Thyroid gland (tissue), 4 donors: ENCODE measurements around the gene BSG. TPM values are rescaled to one million over a fixed set of nuclear protein-coding genes. Genes with fewer than 3 reads are reported as not detected.

Experiments used
- DNase-seq, 2 donors: peaks; one replicate each; pipeline ENCODE4 v3.0.0-alpha.2; 2019
- H3K27ac ChIP-seq, 3 donors: fragments of 200-600 bp; sonication (generic); 1 replicate in 2 of 3; 2 replicates in 1 of 3; pipeline ENCODE4 v1.5.1; 2016 to 2019; ENCODE audit warnings: mild to moderate bottlenecking in 1 of 3, moderate library complexity in 1 of 3
- H3K27me3 ChIP-seq: fragments of 200-600 bp; sonication (generic); one replicate; pipeline ENCODE4 v1.5.1; 2019
- H3K36me3 ChIP-seq, 2 donors: fragments of 200-600 bp; sonication (generic); one replicate each; pipeline ENCODE4 v1.5.1; 2016 to 2019
- H3K4me1 ChIP-seq, 2 donors: fragments of 200-600 bp; sonication (generic); one replicate each; pipeline ENCODE4 v1.5.1; 2017 to 2019
- H3K4me3 ChIP-seq, 3 donors: fragments of 200-600 bp; sonication (generic); replicated peaks in 1 of 3; 1 replicate in 2 of 3; 2 replicates in 1 of 3; pipeline ENCODE4 v1.5.1; 2016; ENCODE audit warnings: mild to moderate bottlenecking in 1 of 3
- H3K9me3 ChIP-seq: fragments of 200-600 bp; sonication (generic); one replicate; pipeline ENCODE4 v1.5.1; 2017
- POLR2A ChIP-seq, 2 donors: fragments of 450-650 bp; IDR thresholded peaks; one replicate each; pipeline ENCODE4 v1.6.1; 2017; ENCODE audit warnings: antibody characterized with exemption in 2 of 2, mild to moderate bottlenecking in 2 of 2, moderate library complexity in 1 of 2
- WGBS, 2 donors: methylation state at CpG; one replicate each; pipeline ENCODE4 v1.1.5; 2017; 5-methylcytosine and 5-hydroxymethylcytosine counted together
- intact Hi-C: fragments of 100-400 bp; cut with DNase I; formaldehyde crosslinking; loops from one replicate; pipeline ENCODE4 v1.15.1; 2023
- total RNA-seq, 4 donors: library from RNA; depleted of rRNA; stranded (reverse); fragments of >200 nt; gene quantifications; one replicate each; pipeline ENCODE4 v1.2.3, GENCODE V29; 2016
- TF ChIP-seq, protein P1 (sequence below), 6 experiments: fragments of 200-600 bp in 3 of 6; fragments of 450-650 bp in 3 of 6; sonication (generic) in 3 of 6; IDR thresholded peaks; one replicate each; pipeline ENCODE4 v1.5.1; 2016 to 2019; ENCODE audit warnings: antibody characterized with exemption in 6 of 6, mild to moderate bottlenecking in 2 of 6, inconsistent platforms in 1 of 6, moderate library complexity in 1 of 6

The BSG gene
- total RNA-seq, 4 donors from 2014 or later = 349 to 702 (median 569) TPM

DNA sequence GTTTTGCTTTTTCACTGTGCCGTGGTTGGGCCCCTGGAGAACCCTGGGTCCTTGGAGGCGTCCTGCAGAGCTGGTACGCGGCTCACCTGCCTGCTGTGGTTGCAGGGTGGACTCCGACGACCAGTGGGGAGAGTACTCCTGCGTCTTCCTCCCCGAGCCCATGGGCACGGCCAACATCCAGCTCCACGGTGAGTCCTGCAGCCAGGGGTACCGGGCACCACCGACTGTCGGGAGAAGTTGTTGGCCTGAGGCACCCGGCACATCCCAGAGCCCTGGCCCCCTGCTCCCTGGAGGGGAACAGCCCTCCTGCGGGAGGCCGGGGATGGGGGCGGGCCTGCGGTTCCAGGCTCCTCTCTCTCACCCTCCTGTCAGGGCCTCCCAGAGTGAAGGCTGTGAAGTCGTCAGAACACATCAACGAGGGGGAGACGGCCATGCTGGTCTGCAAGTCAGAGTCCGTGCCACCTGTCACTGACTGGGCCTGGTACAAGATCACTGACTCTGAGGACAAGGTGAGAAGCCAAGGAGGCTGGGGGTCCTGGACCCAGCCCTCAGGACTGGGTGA lies 8.0 kb downstream of the BSG start:
- no peak overlapping the region for H3K4me3 ChIP-seq
- H3K36me3 ChIP-seq = peaks cover 30 to 38% of the 10 kb centered on the region in 2 donors
- H3K9me3 ChIP-seq = no peaks in the 10 kb centered on the region
- no peaks in the 10 kb centered on the region for H3K27me3 ChIP-seq
- intact Hi-C loops = no loop called here
- H3K27ac ChIP-seq = no peak overlapping the region
- H3K4me1 ChIP-seq = peaks cover 9 to 14% of the 10 kb centered on the region in 2 donors
- DNase-seq = no peak
- TF ChIP-seq, protein P1, sequence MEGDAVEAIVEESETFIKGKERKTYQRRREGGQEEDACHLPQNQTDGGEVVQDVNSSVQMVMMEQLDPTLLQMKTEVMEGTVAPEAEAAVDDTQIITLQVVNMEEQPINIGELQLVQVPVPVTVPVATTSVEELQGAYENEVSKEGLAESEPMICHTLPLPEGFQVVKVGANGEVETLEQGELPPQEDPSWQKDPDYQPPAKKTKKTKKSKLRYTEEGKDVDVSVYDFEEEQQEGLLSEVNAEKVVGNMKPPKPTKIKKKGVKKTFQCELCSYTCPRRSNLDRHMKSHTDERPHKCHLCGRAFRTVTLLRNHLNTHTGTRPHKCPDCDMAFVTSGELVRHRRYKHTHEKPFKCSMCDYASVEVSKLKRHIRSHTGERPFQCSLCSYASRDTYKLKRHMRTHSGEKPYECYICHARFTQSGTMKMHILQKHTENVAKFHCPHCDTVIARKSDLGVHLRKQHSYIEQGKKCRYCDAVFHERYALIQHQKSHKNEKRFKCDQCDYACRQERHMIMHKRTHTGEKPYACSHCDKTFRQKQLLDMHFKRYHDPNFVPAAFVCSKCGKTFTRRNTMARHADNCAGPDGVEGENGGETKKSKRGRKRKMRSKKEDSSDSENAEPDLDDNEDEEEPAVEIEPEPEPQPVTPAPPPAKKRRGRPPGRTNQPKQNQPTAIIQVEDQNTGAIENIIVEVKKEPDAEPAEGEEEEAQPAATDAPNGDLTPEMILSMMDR (IDR thresholded peaks at IDR 0.05) = no peak
- TF ChIP-seq POLR2A (IDR thresholded peaks at IDR 0.05) = no peak
- WGBS, 2 donors = 88 to 95% methylated on average over 9 to 22 of the region's 22 CpGs

DNA sequence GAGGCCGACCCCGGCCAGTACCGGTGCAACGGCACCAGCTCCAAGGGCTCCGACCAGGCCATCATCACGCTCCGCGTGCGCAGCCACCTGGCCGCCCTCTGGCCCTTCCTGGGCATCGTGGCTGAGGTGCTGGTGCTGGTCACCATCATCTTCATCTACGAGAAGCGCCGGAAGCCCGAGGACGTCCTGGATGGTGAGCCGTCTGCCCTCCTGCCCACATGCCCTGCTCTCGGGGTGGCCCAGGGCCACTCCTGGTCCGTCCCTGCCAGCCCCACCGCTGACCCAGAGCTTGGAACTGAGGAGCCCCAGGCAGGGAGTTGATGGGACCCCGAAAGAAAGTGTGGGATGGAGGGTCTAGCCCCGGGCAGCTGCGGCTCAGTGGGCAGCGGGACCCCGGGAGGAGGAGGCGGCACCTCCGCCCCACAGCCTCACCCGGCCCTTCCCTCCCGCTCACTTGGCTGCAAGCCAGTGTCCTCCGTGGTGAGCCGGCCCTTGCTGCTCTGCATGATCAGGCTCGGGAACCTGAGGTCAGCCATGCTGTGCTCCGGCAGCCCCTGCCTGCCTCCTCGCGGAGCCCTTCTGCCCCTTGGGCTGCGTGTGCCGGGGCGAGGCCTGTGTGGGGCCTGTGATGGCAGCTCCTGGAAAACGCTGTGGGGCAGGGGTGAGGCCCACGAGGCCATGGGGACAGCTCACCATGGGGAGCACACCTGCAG lies 9.2 kb downstream of the BSG start:
- no peak for DNase-seq
- Histone ChIP-seq H3K36me3 (peaks cover 30 to 38% of the 10 kb centered on the region in 2 donors), H3K27ac (no peak overlapping the region), H3K4me3 (no peak overlapping the region), H3K4me1 (peaks cover 0 to 2% of the 10 kb centered on the region in 2 donors), H3K27me3 (no peaks in the 10 kb centered on the region), H3K9me3 (no peaks in the 10 kb centered on the region)
- 93% methylated on average over 3 to 6 of the region's 40 CpGs for WGBS, 2 donors
- TF ChIP-seq, protein P1 (IDR thresholded peaks at IDR 0.05) = no peak
- no peak for TF ChIP-seq POLR2A (IDR thresholded peaks at IDR 0.05)
- intact Hi-C loops = no loop called here

DNA sequence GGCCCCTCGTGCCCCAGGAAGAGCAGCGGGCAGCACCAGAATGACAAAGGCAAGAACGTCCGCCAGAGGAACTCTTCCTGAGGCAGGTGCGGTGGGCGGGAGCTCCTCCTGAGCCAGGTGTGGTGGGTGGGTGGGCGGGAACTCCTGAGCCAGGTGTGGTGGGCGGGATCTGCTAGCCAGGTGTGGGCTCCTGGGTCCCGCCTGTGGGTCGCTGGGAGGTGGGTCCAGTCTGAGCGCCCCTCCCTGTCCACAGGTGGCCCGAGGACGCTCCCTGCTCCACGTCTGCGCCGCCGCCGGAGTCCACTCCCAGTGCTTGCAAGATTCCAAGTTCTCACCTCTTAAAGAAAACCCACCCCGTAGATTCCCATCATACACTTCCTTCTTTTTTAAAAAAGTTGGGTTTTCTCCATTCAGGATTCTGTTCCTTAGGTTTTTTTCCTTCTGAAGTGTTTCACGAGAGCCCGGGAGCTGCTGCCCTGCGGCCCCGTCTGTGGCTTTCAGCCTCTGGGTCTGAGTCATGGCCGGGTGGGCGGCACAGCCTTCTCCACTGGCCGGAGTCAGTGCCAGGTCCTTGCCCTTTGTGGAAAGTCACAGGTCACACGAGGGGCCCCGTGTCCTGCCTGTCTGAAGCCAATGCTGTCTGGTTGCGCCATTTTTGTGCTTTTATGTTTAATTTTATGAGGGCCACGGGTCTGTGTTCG lies 10.3 kb downstream of the BSG start:
- no peaks in the 10 kb centered on the region for H3K4me1 ChIP-seq
- DNase-seq = no peak
- peaks cover 30 to 35% of the 10 kb centered on the region in 2 donors for H3K36me3 ChIP-seq
- TF ChIP-seq, protein P1 (IDR thresholded peaks at IDR 0.05) = no peak
- no peak for TF ChIP-seq POLR2A (IDR thresholded peaks at IDR 0.05)
- intact Hi-C loops = no loop called here
- H3K27ac ChIP-seq = no peak overlapping the region
- no peaks in the 10 kb centered on the region for H3K9me3 ChIP-seq
- WGBS, 2 donors = 93% methylated on average over 19 to 30 of the region's 31 CpGs
- no peaks in the 10 kb centered on the region for H3K27me3 ChIP-seq
- H3K4me3 ChIP-seq = no peak overlapping the region

DNA sequence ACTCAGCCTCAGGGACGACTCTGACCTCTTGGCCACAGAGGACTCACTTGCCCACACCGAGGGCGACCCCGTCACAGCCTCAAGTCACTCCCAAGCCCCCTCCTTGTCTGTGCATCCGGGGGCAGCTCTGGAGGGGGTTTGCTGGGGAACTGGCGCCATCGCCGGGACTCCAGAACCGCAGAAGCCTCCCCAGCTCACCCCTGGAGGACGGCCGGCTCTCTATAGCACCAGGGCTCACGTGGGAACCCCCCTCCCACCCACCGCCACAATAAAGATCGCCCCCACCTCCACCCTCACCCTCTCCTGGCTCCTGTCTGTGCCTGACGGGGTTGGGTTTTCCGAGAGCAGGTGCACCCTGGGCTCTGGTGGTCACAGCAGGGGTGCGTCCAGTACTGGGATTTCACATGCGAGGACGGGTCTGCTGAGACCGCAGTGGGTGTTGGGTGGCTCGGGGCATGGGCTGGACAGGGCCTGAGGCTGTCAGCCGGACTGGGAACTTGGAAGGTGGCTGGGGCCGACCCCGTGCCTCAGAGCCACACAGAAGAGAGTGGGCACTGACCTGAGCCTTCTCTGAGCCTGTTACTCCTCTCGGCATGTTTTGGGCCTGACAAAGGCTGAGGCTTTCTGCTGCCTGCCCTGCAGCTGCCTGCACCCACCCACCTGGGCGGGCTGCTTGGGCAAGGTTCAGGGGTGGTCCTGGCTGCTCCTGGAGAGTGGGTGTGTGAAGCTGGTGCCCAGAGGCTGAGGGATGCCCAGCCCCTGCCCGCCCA lies 11.0 kb downstream of the BSG start:
- 86 to 93% methylated on average over 9 to 22 of the region's 27 CpGs for WGBS, 2 donors
- Histone ChIP-seq H3K27ac (no peak overlapping the region), H3K9me3 (no peaks in the 10 kb centered on the region), H3K27me3 (peaks cover 6% of the 10 kb centered on the region), H3K36me3 (peaks cover 29 to 30% of the 10 kb centered on the region in 2 donors), H3K4me3 (no peak overlapping the region), H3K4me1 (peaks cover 0 to 5% of the 10 kb centered on the region in 2 donors)
- TF ChIP-seq POLR2A (IDR thresholded peaks at IDR 0.05) = no peak
- TF ChIP-seq, protein P1 (IDR thresholded peaks at IDR 0.05) = no peak
- no peak for DNase-seq
- intact Hi-C loops = no loop called here
